Activated effector memory CD4-positive, alpha-beta T cell treated with Interleukin-2 at 50 U/mL for 16 hours (primary cell): ENCODE results near the gene KCNT2.
"Not testable (repeated sequence)": the region's sequence is repeated elsewhere in the genome, so short reads cannot be mapped to it uniquely, and the experiment has no call there.

Source experiments
- DNase-seq: peaks from one replicate; pipeline ENCODE4 v3.0.0-alpha.2; 2020

KCNT2 gene

GRCh38 chr1:196590012-196590708 lies 18.1 kb downstream of the KCNT2 start:
- DNase-seq = no peak

GRCh38 chr1:196584696-196585095 lies 23.5 kb downstream of the KCNT2 start:
- no peak for DNase-seq

GRCh38 chr1:196577386-196577785 lies 30.9 kb downstream of the KCNT2 start:
- no peak for DNase-seq

- DNase-seq = no peak
These were observed 35.0 kb downstream of the KCNT2 start for GRCh38 chr1:196573226-196573625.

GRCh38 chr1:196567238-196567637 lies 41.0 kb downstream of the KCNT2 start:
- DNase-seq = no peak

GRCh38 chr1:196563768-196564167 lies 44.5 kb downstream of the KCNT2 start:
- DNase-seq = no peak

GRCh38 chr1:196559314-196559713 lies 48.9 kb downstream of the KCNT2 start:
- no peak for DNase-seq

GRCh38 chr1:196558411-196558810 lies 49.8 kb downstream of the KCNT2 start:
- DNase-seq = no peak

- DNase-seq = no peak
These were observed 50.4 kb downstream of the KCNT2 start for GRCh38 chr1:196557797-196558196.

- DNase-seq = no peak
These were observed 57.5 kb downstream of the KCNT2 start for GRCh38 chr1:196550731-196551130.

- DNase-seq = no peak
These were observed 61.7 kb downstream of the KCNT2 start for GRCh38 chr1:196546272-196547111.

- no peak for DNase-seq
These were observed 63.0 kb downstream of the KCNT2 start for GRCh38 chr1:196545222-196545621.

- no peak for DNase-seq
These were observed 63.6 kb downstream of the KCNT2 start for GRCh38 chr1:196544617-196545016.

- DNase-seq = no peak
These were observed 64.4 kb downstream of the KCNT2 start for GRCh38 chr1:196543833-196544232.

GRCh38 chr1:196538473-196538872 lies 69.8 kb downstream of the KCNT2 start:
- DNase-seq = no peak

GRCh38 chr1:196535727-196536126 lies 72.5 kb downstream of the KCNT2 start:
- no peak for DNase-seq

GRCh38 chr1:196531737-196532524 lies 76.3 kb downstream of the KCNT2 start:
- no peak for DNase-seq

- no peak for DNase-seq
These were observed 80.3 kb downstream of the KCNT2 start for GRCh38 chr1:196527919-196528318.

- not testable (repeated sequence) for DNase-seq
These were observed 85.5 kb downstream of the KCNT2 start for GRCh38 chr1:196522574-196523345.

GRCh38 chr1:196517193-196517592 lies 91.0 kb downstream of the KCNT2 start:
- no peak for DNase-seq

- DNase-seq = no peak
These were observed 91.9 kb downstream of the KCNT2 start for GRCh38 chr1:196516373-196516772.

GRCh38 chr1:196515904-196516303 lies 92.3 kb downstream of the KCNT2 start:
- DNase-seq = no peak

- no peak for DNase-seq
These were observed 94.4 kb downstream of the KCNT2 start for GRCh38 chr1:196513821-196514220.
